ENCODE measurements around the gene AEBP2. TPM values are rescaled to one million over a fixed set of nuclear protein-coding genes. Genes with fewer than 3 reads are reported as not detected.
"Not testable (repeated sequence)": the region's sequence is repeated elsewhere in the genome, so short reads cannot be mapped to it uniquely, and the experiment has no call there.

The AEBP2 gene, protein sequence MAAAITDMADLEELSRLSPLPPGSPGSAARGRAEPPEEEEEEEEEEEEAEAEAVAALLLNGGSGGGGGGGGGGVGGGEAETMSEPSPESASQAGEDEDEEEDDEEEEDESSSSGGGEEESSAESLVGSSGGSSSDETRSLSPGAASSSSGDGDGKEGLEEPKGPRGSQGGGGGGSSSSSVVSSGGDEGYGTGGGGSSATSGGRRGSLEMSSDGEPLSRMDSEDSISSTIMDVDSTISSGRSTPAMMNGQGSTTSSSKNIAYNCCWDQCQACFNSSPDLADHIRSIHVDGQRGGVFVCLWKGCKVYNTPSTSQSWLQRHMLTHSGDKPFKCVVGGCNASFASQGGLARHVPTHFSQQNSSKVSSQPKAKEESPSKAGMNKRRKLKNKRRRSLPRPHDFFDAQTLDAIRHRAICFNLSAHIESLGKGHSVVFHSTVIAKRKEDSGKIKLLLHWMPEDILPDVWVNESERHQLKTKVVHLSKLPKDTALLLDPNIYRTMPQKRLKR
- 14.8 and 23.7 TPM in 2 replicates for total RNA-seq

DNA sequence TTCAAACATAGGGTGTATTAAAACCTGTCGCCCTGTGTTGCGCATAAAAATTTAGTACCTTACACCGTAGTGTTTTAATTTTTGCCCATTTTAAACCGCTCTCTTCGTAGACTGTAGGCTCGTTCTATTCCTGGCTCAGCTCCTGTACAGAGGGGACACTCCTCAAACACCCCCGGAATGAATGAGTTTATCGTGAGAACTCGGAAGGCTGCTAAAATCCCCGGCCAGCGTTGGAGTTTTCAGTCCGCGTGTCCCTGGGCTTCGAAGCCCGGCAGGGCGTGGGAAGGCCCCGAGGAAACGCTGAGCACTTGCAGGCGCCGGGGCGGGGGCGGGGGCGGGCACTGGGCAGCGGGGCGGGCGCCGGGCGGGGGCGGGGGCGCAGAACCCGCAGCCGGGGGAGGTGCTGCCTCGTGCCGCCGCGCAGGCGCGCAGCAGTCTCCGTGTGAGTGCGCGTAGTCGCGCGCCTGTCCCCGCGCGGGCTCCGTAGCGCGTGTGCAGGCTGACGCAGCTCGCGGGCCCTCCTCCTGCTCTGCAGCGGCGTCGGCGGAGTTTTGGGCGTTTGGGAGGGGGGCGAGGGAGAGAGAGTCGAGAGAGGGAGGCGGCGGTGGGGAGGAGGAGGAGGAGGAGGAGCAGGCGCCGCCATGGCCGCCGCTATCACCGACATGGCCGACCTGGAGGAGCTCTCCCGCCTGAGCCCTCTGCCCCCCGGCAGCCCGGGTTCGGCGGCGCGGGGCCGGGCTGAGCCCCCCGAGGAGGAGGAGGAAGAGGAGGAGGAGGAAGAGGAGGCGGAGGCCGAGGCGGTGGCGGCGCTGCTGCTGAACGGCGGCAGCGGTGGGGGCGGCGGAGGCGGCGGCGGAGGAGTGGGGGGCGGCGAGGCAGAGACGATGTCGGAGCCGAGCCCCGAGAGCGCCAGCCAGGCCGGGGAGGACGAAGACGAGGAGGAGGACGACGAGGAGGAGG, at the start of gene AEBP2:
Gene AEBP2 (plus strand): TSS at position 434 of the 960 bp plus-strand sequence. CDS start 208 bp downstream, at position 642.
- H3K4me3 ChIP-seq (ENCODE audit: low read depth, low read length): peak within 1 kb of the TSS; percentile 86
- peak; percentile 97 for DNase-seq (ENCODE audit: low read depth)
- TF ChIP-seq, protein P1, sequence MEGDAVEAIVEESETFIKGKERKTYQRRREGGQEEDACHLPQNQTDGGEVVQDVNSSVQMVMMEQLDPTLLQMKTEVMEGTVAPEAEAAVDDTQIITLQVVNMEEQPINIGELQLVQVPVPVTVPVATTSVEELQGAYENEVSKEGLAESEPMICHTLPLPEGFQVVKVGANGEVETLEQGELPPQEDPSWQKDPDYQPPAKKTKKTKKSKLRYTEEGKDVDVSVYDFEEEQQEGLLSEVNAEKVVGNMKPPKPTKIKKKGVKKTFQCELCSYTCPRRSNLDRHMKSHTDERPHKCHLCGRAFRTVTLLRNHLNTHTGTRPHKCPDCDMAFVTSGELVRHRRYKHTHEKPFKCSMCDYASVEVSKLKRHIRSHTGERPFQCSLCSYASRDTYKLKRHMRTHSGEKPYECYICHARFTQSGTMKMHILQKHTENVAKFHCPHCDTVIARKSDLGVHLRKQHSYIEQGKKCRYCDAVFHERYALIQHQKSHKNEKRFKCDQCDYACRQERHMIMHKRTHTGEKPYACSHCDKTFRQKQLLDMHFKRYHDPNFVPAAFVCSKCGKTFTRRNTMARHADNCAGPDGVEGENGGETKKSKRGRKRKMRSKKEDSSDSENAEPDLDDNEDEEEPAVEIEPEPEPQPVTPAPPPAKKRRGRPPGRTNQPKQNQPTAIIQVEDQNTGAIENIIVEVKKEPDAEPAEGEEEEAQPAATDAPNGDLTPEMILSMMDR (IDR thresholded peaks at IDR 0.05; ENCODE audit: insufficient read depth, low read depth, low read length): no peak

DNA sequence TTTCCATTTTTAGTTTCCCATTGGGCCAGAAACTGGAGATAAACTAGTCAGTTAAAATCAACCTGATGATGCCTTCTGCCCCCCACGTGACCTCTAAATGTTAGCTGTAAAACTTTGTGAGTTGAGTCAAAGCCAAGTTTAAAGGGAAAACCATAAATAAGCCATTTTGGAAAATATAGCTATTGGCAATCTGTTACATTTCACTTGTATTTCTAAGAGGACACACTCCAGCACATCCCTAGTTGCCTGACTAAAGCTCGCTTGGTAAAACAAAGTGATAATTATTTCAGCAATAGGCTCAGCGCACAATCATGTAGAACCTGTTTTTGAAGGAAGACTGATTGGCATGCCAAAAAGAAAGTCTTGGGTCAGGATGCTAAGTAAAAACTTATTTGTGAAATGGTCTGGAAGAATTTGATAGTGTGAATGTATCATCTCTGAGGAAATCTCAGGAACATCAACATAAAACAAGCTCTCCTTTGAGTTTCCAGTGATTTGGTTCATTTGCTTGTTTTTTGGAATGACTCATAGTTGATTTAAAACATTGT, 49.2 kb upstream of the AEBP2 start:
- H3K4me3 ChIP-seq (ENCODE audit: low read depth, low read length): no peak overlapping the region
- peak; percentile 76 for DNase-seq (ENCODE audit: low read depth)
- TF ChIP-seq, protein P1 (IDR thresholded peaks at IDR 0.05; ENCODE audit: insufficient read depth, low read depth, low read length): no peak

DNA sequence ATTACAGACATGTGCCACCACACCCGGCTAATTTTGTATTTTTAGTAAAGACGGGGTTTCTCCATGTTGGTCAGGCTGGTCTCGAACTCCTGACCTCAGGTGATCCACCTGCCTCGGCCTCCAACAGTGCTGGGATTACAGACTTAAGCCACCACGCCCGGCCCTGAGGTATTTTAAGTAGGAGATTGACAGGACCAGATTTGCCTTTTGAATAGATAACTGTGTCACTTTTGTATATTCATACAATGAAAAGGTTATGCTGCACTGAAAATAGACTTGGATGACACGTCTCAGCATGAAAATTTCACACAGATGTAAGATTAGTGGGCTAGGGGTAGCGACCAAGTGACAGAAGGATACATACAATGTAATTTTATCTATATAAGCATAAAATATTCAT, 46.6 kb upstream of the AEBP2 start:
- DNase-seq (ENCODE audit: low read depth); H3K4me3 ChIP-seq (ENCODE audit: low read depth, low read length): not testable (repeated sequence)

DNA sequence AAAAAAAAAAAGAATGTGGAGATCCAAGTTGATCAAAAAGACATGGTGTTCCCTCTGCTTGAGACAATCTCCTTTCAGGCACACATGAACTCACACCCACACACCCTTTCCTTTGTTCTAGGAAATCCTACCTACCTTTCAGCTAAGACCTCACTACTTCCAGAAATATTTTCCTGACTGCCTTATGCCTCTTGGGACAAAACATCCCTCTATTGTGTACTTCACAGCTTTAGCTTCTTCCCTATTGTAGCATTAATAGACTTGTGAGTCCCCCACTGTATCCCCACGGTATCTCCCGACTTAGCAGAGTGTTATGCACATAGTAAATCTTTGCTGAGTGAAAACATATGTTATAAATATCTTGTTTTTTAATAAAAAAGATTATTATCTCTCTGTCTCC, 44.9 kb upstream of the AEBP2 start:
- TF ChIP-seq, protein P1 (IDR thresholded peaks at IDR 0.05; ENCODE audit: insufficient read depth, low read depth, low read length): no peak
- DNase-seq (ENCODE audit: low read depth): no peak
- no peak overlapping the region for H3K4me3 ChIP-seq (ENCODE audit: low read depth, low read length)

DNA sequence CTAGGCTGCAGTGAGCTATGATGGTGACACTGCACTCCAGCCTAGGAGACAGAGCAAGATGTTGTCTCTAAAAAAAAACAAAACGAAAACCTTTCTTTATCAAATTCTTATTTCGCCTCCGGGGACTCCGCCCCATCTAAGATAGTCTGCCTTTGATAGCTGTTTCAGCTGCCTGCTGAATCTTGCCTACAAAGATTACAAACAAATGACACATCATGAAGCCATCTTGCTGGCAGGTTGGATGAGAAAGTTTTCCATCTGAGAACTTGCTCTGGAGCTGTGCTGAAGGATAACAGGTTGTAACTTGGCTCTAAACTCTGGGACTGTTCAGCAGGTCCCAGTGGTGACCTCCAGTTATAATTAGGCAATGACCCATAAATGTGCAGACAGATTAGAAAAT, 41.8 kb upstream of the AEBP2 start:
- DNase-seq (ENCODE audit: low read depth): no peak
- H3K4me3 ChIP-seq (ENCODE audit: low read depth, low read length): no peak overlapping the region
- TF ChIP-seq, protein P1 (IDR thresholded peaks at IDR 0.05; ENCODE audit: insufficient read depth, low read depth, low read length): no peak

DNA sequence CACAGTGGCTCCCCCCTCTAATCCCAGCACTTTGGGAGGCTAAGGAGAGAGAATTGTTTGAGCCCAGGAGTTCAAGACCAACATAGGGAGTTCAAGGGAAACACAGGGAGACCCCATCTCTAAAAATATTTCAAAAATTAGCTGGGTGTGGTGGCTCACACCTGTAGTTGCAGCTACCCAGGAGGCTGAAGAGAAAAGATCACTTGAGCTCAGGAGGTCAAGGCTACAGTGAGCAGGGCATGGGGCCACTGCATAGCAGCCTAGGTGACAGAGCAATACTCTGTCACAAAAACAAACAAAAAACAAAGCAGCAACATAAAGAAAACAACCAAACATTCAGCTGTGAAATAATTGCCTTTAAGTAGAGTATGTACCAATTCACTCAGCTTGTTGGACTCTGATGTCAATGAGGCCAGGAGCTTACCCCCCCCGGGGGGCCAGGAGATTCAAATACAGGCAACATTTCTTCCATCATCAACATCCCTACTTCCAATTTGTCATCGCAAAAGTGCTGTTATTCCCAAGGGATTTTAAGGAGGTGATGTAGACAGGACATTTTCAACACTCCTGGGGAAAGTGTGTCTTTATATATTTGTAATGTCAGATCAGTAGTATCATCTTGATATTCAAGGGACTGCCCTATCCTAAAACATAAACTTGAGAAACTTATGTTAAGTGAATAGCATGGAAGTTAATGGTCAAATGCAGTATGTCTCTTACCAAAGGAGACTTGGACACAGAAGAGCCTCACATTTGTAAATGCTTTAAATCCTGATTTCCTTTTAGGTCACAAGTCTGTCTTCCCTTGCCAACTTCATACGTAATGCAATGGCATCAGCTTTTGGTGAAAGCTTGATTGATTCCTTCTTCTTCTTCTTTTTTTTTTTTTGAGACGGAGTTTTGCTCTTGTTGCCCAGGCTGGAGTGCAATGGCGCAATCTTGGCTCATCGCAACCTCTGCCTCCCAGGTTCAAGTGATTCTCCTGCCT, 40.6 kb upstream of the AEBP2 start:
- DNase-seq (ENCODE audit: low read depth): no peak
- no peak overlapping the region for H3K4me3 ChIP-seq (ENCODE audit: low read depth, low read length)
- TF ChIP-seq, protein P1 (IDR thresholded peaks at IDR 0.05; ENCODE audit: insufficient read depth, low read depth, low read length): no peak

DNA sequence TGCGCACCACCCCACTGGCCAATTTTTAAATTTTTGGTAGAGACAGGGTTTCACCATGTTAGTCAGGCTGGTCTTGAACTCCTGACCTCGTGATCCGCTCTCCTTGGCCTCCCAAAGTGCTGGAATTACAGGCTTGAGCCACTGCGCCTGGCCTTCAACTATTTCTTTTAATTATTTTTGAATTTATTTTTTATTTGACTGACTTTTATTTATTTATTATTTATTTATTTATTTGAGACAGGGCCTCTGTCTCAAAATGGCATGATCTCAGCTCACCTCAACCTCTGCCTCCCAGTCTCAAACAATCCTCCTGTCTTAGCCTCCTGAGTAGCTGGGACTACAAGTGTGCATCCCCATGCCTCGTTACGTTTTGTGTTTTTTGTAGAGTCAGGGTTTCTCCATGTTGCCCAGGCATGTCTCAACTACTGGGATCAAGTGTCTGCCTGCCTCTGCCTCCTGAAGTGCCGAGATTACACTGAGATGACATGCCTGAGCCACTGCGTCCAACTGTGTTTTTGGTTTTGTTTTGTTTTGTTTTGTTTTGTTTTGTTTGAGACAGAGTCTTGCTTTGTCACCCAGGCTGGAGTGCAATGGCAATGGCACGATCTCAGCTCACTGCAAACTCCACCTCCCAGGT, 38.5 kb upstream of the AEBP2 start:
- not testable (repeated sequence) for DNase-seq (ENCODE audit: low read depth); H3K4me3 ChIP-seq (ENCODE audit: low read depth, low read length)

All from fibroblast of villous mesenchyme (primary cell).